HG02981 (cell line): ENCODE measurements around the gene C17orf50.

Source experiments
- ATAC-seq: cut with Tn5 transposase; IDR thresholded peaks from one replicate; pipeline ENCODE4 v1.9.1; 2021; ENCODE audit warnings: mild to moderate bottlenecking, moderate library complexity; ENCODE audit not compliant: unreplicated experiment

The C17orf50 gene

GRCh38 chr17:35733366-35733765 is 27.3 kb upstream of the C17orf50 start:
- ATAC-seq = no peak

- ATAC-seq = no peak
These were observed 26.3 kb upstream of the C17orf50 start for GRCh38 chr17:35734396-35734795.

- no peak for ATAC-seq
These were observed 25.5 kb upstream of the C17orf50 start for GRCh38 chr17:35735036-35735805.

- ATAC-seq = no peak
These were observed 24.5 kb upstream of the C17orf50 start for GRCh38 chr17:35736236-35736635.

GRCh38 chr17:35738519-35739133 is 22.1 kb upstream of the C17orf50 start:
- ATAC-seq = no peak

GRCh38 chr17:35740216-35740615 is 20.5 kb upstream of the C17orf50 start:
- ATAC-seq = no peak

- ATAC-seq = no peak
These were observed 19.4 kb upstream of the C17orf50 start for GRCh38 chr17:35740997-35741931.

- ATAC-seq = no peak
These were observed 18.2 kb upstream of the C17orf50 start for GRCh38 chr17:35742496-35742895.

GRCh38 chr17:35742896-35743477 is 17.7 kb upstream of the C17orf50 start:
- no peak for ATAC-seq

- ATAC-seq = no peak
These were observed 16.9 kb upstream of the C17orf50 start for GRCh38 chr17:35743626-35744328.

GRCh38 chr17:35744830-35745229 is 15.9 kb upstream of the C17orf50 start:
- no peak for ATAC-seq

- ATAC-seq = no peak
These were observed 15.4 kb upstream of the C17orf50 start for GRCh38 chr17:35745246-35745645.

GRCh38 chr17:35745749-35746320 is 14.9 kb upstream of the C17orf50 start:
- no peak for ATAC-seq

- no peak for ATAC-seq
These were observed 13.1 kb upstream of the C17orf50 start for GRCh38 chr17:35747540-35748017.

- no peak for ATAC-seq
These were observed 12.3 kb upstream of the C17orf50 start for GRCh38 chr17:35748341-35748841.

- no peak for ATAC-seq
These were observed 11.7 kb upstream of the C17orf50 start for GRCh38 chr17:35748979-35749378.

- no peak for ATAC-seq
These were observed 10.9 kb upstream of the C17orf50 start for GRCh38 chr17:35749560-35750412.

- ATAC-seq = no peak
These were observed 9.9 kb upstream of the C17orf50 start for GRCh38 chr17:35750526-35751395.
